Caco-2 (cell line): ENCODE measurements around the gene FILIP1. TPM values are rescaled to one million over a fixed set of nuclear protein-coding genes. Genes with fewer than 3 reads are reported as not detected.

Experiments
- BruUV-seq: library from RNA; stranded (reverse); fragments of 400-500 nt; replicated peaks from 2 replicates; lab custom pipeline; 2021; lab: Mats Ljungman, UMichigan
- CTCF ChIA-PET: fragments of 300-600 bp; sonication (Branson Sonifier 250); formaldehyde crosslinking; loops from one replicate; lab custom pipeline; 2022; ENCODE audit warnings: antibody characterized with exemption; lab: Charles Lee
- POLR2A ChIA-PET: fragments of 300-600 bp; sonication (Branson Sonifier 250); formaldehyde crosslinking; loops from one replicate; lab custom pipeline; 2022; ENCODE audit warnings: antibody characterized with exemption; lab: Charles Lee
- DNase-seq, 2 experiments: peaks; one replicate each; pipeline versions ENCODE4 v3.0.0 to v3.0.0-alpha.2; 2020 to 2022
- H3K27me3 ChIP-seq: replicated peaks from 2 replicates; pipeline ENCODE4 v1.6.0; 2011; ENCODE audit warnings: low read length; ENCODE audit not compliant: control insufficient read depth, insufficient read depth
- H3K36me3 ChIP-seq: 2 replicates; pipeline ENCODE4 v1.5.1; 2011; ENCODE audit warnings: low read length; ENCODE audit not compliant: control insufficient read depth, insufficient read depth
- H3K4me1 ChIP-seq: fragments of 250-450 bp; sonication (Bioruptor Pico); 2 replicates; pipeline ENCODE4 v1.5.1; 2020; ENCODE audit warnings: mild to moderate bottlenecking
- H3K4me3 ChIP-seq: 2 replicates; pipeline ENCODE4 v1.5.1; 2011; ENCODE audit warnings: low read depth, mild to moderate bottlenecking, control low read depth, low read length
- H3K9me3 ChIP-seq: fragments of 250-450 bp; sonication (Bioruptor Pico); 2 replicates; pipeline ENCODE4 v1.5.1; 2020; ENCODE audit warnings: mild to moderate bottlenecking, moderate library complexity
- H3K27ac Mint-ChIP-seq: one replicate; pipeline ENCODE4 v1.8.0; 2022; ENCODE audit warnings: mixed read lengths; ENCODE audit not compliant: unreplicated experiment
- H3K27me3 Mint-ChIP-seq: one replicate; pipeline ENCODE4 v1.8.0; 2022; ENCODE audit warnings: mixed read lengths; ENCODE audit not compliant: insufficient read depth, unreplicated experiment
- H3K36me3 Mint-ChIP-seq: one replicate; pipeline ENCODE4 v1.8.0; 2022; ENCODE audit warnings: mild to moderate bottlenecking, mixed read lengths; ENCODE audit not compliant: insufficient read depth, unreplicated experiment
- H3K4me1 Mint-ChIP-seq: one replicate; pipeline ENCODE4 v1.8.0; 2022; ENCODE audit warnings: low read depth, mixed read lengths; ENCODE audit not compliant: unreplicated experiment
- H3K4me3 Mint-ChIP-seq: one replicate; pipeline ENCODE4 v1.8.0; 2022; ENCODE audit warnings: mild to moderate bottlenecking, moderate library complexity, mixed read lengths; ENCODE audit not compliant: unreplicated experiment
- H3K9me3 Mint-ChIP-seq: one replicate; pipeline ENCODE4 v1.8.0; 2022; ENCODE audit warnings: mixed read lengths; ENCODE audit not compliant: unreplicated experiment
- intact Hi-C: fragments of 100-400 bp; cut with micrococcal nuclease; formaldehyde crosslinking; loops from one replicate; pipeline ENCODE4 v1.10.0; 2022; ENCODE audit not compliant: unreplicated experiment
- total RNA-seq: library from RNA; stranded (reverse); gene quantifications from 2 replicates; pipeline ENCODE4 v1.2.3, GENCODE V29; 2022
- TF ChIP-seq, protein P1 (sequence below), 2 experiments: fragments of 200-600 bp in 1 of 2; IDR thresholded peaks; 1 replicate in 1 of 2; 2 replicates in 1 of 2; pipeline versions ENCODE4 v1.5.1 to v1.8.0; 2011 to 2022; ENCODE audit warnings: antibody characterized with exemption in 1 of 2, control low read depth in 1 of 2, inconsistent platforms in 1 of 2, low read depth in 1 of 2, low read length in 1 of 2, mild to moderate bottlenecking in 1 of 2, moderate library complexity in 1 of 2; ENCODE audit not compliant: insufficient read depth in 1 of 2, severe bottlenecking in 1 of 2, unreplicated experiment in 1 of 2

Gene FILIP1
- total RNA-seq, 1 experiment from 2014 or later: 0.07 TPM

DNA sequence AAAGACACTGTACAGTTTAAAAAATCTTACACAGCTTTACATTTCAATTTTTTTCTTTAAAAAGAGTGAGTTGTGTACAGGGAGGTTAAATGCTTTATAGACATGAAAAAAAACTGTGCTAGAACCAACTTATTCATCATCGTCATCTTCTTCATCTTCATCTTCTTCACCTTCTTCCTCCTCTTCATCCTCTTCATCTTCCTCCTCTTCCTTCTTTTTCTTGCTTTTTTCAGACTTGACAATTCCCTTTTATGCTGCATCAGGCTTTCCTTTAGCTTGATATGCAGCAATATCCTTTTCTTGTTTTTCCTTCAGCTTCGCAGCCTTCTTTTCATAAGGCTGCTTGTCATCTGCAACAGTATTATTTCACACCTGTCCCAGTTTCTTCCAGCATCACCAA lies 174.7 kb downstream of the FILIP1 start:
- CTCF ChIA-PET: interaction anchor here (0.6 kb wide), 1 partner anchor 256 kb away, joined by 7 read pairs; no protein-coding TSS in a partner anchor
- no peaks in the 10 kb centered on the region for H3K9me3 ChIP-seq
- H3K27ac Mint-ChIP-seq: no peak overlapping the region
- H3K4me3 ChIP-seq: no peak overlapping the region
- peaks cover 13% of the 10 kb centered on the region for H3K27me3 Mint-ChIP-seq
- H3K36me3 Mint-ChIP-seq: no peaks in the 10 kb centered on the region
- H3K36me3 ChIP-seq: no peaks in the 10 kb centered on the region
- POLR2A ChIA-PET: no interaction called here
- no peaks in the 10 kb centered on the region for H3K27me3 ChIP-seq
- H3K4me1 ChIP-seq: no peaks in the 10 kb centered on the region
- intact Hi-C loops: no loop called here
- TF ChIP-seq, protein P1, sequence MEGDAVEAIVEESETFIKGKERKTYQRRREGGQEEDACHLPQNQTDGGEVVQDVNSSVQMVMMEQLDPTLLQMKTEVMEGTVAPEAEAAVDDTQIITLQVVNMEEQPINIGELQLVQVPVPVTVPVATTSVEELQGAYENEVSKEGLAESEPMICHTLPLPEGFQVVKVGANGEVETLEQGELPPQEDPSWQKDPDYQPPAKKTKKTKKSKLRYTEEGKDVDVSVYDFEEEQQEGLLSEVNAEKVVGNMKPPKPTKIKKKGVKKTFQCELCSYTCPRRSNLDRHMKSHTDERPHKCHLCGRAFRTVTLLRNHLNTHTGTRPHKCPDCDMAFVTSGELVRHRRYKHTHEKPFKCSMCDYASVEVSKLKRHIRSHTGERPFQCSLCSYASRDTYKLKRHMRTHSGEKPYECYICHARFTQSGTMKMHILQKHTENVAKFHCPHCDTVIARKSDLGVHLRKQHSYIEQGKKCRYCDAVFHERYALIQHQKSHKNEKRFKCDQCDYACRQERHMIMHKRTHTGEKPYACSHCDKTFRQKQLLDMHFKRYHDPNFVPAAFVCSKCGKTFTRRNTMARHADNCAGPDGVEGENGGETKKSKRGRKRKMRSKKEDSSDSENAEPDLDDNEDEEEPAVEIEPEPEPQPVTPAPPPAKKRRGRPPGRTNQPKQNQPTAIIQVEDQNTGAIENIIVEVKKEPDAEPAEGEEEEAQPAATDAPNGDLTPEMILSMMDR (IDR thresholded peaks at IDR 0.05; ENCODE audit: insufficient read depth in 1 of 2, low read depth in 1 of 2, low read length in 1 of 2, severe bottlenecking in 1 of 2, unreplicated experiment in 1 of 2): no peak
- H3K4me1 Mint-ChIP-seq: no peaks in the 10 kb centered on the region
- no peaks in the 10 kb centered on the region for H3K9me3 Mint-ChIP-seq
- no peak for DNase-seq
- no peak overlapping the region for H3K4me3 Mint-ChIP-seq
- no TSS peak for BruUV-seq

DNA sequence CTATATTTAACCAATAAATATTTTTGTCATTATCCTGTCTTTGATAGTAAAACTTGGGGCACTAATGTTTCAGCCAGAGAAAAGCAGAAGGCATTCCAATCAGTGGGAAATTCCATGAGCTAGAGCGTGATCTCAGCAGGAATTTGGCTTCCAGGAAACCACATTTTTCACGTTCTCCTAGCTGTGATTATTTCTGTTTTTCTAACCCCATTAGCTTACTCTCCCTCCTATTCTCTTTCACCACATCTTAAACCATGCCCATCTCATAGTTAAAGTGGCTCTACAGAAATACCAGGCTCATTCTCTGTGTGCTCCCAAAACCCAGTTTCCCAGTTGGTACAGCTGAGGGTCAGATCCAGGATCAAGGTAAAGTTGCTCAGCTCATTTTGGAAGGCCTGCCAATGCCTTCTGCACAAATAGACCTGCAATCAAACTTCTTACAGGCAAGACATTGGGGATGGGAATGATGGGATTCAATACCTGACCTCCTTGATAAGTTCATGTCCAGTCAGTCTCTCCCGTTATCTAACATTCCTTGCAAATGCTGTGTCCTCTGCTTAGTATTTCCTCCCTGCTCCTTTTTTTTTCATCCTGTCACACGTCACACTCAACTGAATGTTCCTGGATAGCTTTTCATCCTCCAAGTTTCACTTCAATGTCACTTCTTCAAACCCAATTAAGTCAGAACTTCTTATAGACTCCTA lies 175.9 kb downstream of the FILIP1 start:
- CTCF ChIA-PET: no interaction called here
- no peak overlapping the region for H3K4me3 Mint-ChIP-seq

DNA sequence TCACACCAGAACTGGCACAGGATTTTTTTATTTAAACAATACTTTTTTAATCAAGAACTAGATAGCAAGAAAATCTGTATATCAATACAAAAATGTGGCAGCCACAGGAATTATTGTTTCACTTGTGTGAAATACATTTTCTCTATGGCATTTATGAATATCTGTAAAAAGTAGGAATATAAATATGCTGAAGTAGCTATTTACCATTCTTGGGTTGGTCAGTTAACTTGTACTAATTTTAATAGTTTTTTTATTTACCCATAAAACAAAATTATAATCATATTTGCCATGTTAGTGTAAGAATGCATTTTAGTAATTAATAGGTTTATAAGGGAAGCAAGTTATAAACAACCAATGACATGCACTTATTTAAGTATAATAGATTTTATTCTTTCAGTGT lies 177.6 kb downstream of the FILIP1 start:
- POLR2A ChIA-PET: no interaction called here
- H3K4me1 Mint-ChIP-seq: no peaks in the 10 kb centered on the region
- BruUV-seq: no TSS peak
- H3K9me3 Mint-ChIP-seq: no peaks in the 10 kb centered on the region
- H3K4me1 ChIP-seq: no peaks in the 10 kb centered on the region
- TF ChIP-seq, protein P1 (IDR thresholded peaks at IDR 0.05; ENCODE audit: insufficient read depth in 1 of 2, low read depth in 1 of 2, low read length in 1 of 2, severe bottlenecking in 1 of 2, unreplicated experiment in 1 of 2): no peak
- H3K4me3 ChIP-seq: no peak overlapping the region
- DNase-seq: no peak
- no peaks in the 10 kb centered on the region for H3K9me3 ChIP-seq
- H3K27me3 ChIP-seq: no peaks in the 10 kb centered on the region
- intact Hi-C loops: no loop called here
- H3K27me3 Mint-ChIP-seq: peaks cover 16% of the 10 kb centered on the region
- no peak overlapping the region for H3K4me3 Mint-ChIP-seq
- no peaks in the 10 kb centered on the region for H3K36me3 Mint-ChIP-seq
- H3K27ac Mint-ChIP-seq: no peak overlapping the region
- CTCF ChIA-PET: no interaction called here
- H3K36me3 ChIP-seq: no peaks in the 10 kb centered on the region

More for the DNA sequence above, 175.9 kb downstream of the FILIP1 start:
- no peaks in the 10 kb centered on the region for H3K9me3 Mint-ChIP-seq
- H3K36me3 Mint-ChIP-seq: no peaks in the 10 kb centered on the region
- Histone ChIP-seq H3K36me3 (no peaks in the 10 kb centered on the region), H3K27me3 (no peaks in the 10 kb centered on the region), H3K9me3 (no peaks in the 10 kb centered on the region), H3K4me1 (no peaks in the 10 kb centered on the region), H3K4me3 (no peak overlapping the region)
- peaks cover 19% of the 10 kb centered on the region for H3K27me3 Mint-ChIP-seq
- no TSS peak for BruUV-seq
- no peaks in the 10 kb centered on the region for H3K4me1 Mint-ChIP-seq
- TF ChIP-seq, protein P1 (IDR thresholded peaks at IDR 0.05; ENCODE audit: insufficient read depth in 1 of 2, low read depth in 1 of 2, low read length in 1 of 2, severe bottlenecking in 1 of 2, unreplicated experiment in 1 of 2): no peak
- DNase-seq: no peak
- H3K27ac Mint-ChIP-seq: no peak overlapping the region
- intact Hi-C loops: no loop called here
- POLR2A ChIA-PET: no interaction called here
